ENCODE results near the gene TFPI.

The TFPI gene

DNA sequence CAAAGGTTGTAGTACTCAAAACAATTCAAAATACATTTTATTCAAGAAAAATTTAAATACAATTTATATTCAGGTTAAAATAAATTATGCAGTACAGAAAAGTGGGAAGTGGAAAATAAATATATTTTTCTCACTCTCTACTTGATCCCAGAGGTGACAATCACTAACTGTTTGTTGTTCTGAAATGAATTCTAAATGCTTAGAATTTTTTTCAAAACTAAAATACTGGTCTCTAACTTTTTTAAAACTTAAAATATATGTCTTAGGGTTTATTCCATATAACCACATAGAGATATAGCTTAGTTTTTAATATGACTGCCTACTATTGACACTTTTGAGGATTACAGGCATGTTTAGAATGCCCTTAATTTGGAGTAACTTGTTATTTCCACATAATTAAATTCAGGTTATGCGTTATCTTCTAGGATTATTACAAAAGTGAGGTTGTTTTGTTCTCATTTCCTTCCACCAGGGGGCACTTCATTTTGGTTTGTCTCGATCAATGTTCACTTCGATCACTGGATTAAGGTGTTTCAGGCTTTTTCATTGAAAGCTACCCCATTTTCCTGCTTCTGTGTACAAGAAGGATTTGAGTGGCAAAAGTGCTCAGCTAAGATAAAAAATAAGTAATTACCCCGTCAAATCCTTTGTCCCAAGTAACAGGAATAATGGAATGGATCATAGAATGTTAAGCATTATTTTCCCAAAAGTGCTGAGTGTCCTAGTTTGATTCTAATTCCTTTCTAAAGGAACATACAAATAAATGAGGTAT is 27.1 kb upstream of the TFPI start:
- no peak overlapping the region for H3K27ac ChIP-seq
- TF ChIP-seq CTCF (IDR thresholded peaks at IDR 0.05) = peak; percentile 53
- DNase-seq (ENCODE audit: low spot score) = no peak
- peak overlapping the region; percentile 60 for H3K4me3 ChIP-seq

DNA sequence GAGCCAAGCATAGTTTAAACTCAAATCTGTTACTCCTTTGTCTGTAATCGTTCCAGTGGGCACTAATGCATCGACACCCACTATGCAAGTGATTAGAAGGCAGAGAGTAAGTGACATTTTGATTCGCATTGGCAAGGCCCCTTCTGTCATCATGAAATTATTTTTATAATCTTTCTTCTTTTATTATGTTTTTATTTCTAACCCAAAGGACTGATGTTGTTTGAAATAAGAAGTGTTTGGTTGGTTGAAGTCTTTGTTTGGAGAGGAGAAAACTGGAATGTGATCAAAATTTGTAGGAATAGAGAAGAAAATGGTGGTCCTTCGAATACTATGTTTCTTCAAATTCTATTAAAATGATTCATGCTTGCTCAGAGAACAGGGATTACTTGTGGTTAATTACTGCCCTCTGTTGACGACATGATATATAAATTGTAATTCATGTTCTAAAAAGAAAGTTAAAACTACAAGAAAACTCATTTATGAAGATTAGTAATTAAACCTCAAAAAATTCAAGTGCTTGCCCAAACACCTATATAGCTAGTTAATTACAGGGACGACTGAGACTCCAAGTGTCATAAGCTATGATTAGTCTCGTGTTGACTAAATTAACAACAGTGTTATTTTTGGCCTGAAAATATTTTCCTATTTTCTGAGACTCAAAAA is 26.4 kb upstream of the TFPI start:
- peak; percentile 23 for TF ChIP-seq CTCF (IDR thresholded peaks at IDR 0.05)
- no peak for DNase-seq (ENCODE audit: low spot score)
- Histone ChIP-seq H3K4me3 (peak overlapping the region; percentile 60), H3K27ac (no peak overlapping the region)

- Histone ChIP-seq H3K27ac (no peak overlapping the region), H3K4me3 (no peak overlapping the region)
- no peak for TF ChIP-seq CTCF (IDR thresholded peaks at IDR 0.05)
- DNase-seq (ENCODE audit: low spot score) = no peak
These were observed 23.1 kb upstream of the TFPI start for GRCh38 chr2:187577310-187577709.

- no peak for TF ChIP-seq CTCF (IDR thresholded peaks at IDR 0.05)
- DNase-seq (ENCODE audit: low spot score) = no peak
- H3K4me3 ChIP-seq = no peak overlapping the region
- no peak overlapping the region for H3K27ac ChIP-seq
These were observed 22.7 kb upstream of the TFPI start for GRCh38 chr2:187576906-187577305.

DNA sequence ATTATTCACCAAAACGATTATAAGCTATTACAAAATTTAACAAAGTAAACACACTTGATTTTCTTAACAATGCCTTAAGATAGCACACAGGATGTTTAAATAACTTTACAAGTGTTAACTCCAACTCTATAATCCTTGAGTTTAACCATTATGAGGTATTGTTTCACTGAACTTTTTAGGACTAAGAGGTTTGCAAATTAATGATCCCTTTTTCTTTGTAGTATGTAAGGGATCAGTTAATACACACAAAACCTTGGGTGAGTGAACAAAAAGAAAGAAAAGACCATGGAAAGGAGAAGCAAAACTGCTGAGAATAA is 21.5 kb upstream of the TFPI start:
- no peak for DNase-seq (ENCODE audit: low spot score)
- Histone ChIP-seq H3K27ac (peak overlapping the region in 1 of 2 donors; percentile 16), H3K4me3 (no peak overlapping the region)
- no peak for TF ChIP-seq CTCF (IDR thresholded peaks at IDR 0.05)

DNA sequence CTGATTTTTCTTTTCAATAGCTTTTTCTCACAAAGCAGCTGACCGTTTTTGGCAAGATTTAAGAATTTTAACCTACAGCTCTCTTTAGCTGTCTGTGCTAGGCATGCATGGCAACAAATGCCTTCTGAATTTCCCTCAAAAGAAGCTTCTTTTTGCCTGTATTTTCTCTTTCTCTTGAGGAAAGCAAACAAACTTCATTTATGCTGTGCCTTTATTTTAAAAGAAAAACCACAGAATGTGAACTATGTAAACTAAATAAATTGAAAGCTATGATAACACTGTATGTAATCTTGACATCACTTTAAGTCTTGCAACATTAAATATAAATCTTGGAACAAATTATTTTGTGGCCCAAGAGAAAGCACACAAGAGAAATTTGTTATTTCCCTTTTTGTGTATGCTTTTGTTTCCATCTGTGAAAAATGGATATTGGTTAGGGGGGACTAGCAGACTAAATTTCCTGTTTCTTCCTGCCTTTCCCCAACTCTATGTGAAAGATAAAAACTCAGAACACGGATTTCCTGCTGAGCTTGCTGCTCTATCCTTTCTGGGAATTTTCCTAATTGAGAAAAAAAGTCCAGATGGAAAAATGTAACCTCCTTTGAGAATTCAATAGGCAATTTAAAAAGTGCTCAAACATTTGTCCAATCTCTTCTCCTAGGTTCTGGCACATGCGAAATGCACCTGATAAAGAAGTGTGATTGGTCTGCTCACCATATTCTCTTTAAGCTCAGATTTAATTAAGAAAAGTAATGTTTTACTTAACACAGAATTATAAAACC is 20.9 kb upstream of the TFPI start:
- TF ChIP-seq CTCF (IDR thresholded peaks at IDR 0.05) = no peak
- H3K4me3 ChIP-seq = peak overlapping the region; percentile 8
- no peak for DNase-seq (ENCODE audit: low spot score)
- peak overlapping the region in 1 of 2 donors; percentile 16 for H3K27ac ChIP-seq
